ENCODE data around the gene FAM174A. TPM values are rescaled to one million over a fixed set of nuclear protein-coding genes. Genes with fewer than 3 reads are reported as not detected.

FAM174A gene
- total and polyA plus RNA-seq, 2 donors (not counting 3 experiments of a cell fraction or from before 2014, with no cell fraction given), result 11.8 to 15.2 TPM

DNA sequence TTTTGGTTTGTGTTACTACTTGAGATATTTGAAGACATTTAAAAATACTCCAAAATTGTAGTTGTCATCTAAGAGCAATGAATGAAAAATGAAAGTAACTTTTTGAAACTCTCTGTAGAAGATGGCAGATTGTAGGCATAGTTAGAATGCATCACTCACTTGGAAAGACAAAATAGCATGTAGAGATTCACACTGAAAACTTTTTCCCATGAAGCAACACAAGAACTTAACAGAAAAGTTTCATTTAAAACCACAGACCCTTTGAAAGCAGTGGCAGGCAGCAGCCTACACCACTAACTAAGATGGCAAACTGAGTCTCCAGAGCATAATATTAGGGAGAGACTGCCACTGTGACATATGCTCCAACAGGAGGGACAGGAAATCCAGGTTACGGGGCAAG is 18.9 kb upstream of the FAM174A start:
- H3K36me3 ChIP-seq (ENCODE audit: control insufficient read depth in 2 of 2, extremely low read depth in 1 of 2, insufficient read depth in 2 of 2, low read length in 2 of 2), result no peaks in the 10 kb centered on the region
- no peak overlapping the region for H3K4me3 ChIP-seq (replicated peaks in 1 of 3; ENCODE audit: insufficient read depth in 1 of 3, low read depth in 1 of 3, low read length in 3 of 3)
- no peaks in the 10 kb centered on the region for H3K9me3 ChIP-seq (replicated peaks; ENCODE audit: control insufficient read depth, insufficient read depth, low read length)
- no peaks in the 10 kb centered on the region for H3K79me2 ChIP-seq (ENCODE audit: control insufficient read depth, insufficient read depth, low read length)
- H3K9me1 ChIP-seq (replicated peaks; ENCODE audit: control insufficient read depth, extremely low read depth, insufficient read depth, low read length), result no peaks in the 10 kb centered on the region
- no peaks in the 10 kb centered on the region for H4K20me1 ChIP-seq (replicated peaks; ENCODE audit: control insufficient read depth, extremely low read depth, insufficient read depth, low read length)
- H3K4me2 ChIP-seq (ENCODE audit: insufficient read depth, low read length), result no peak overlapping the region
- H3K27me3 ChIP-seq (ENCODE audit: control insufficient read depth in 2 of 2, insufficient read depth in 2 of 2, low read length in 2 of 2), result no peaks in the 10 kb centered on the region
- ChIA-PET CTCF (interaction anchor here (1.3 kb wide), 1 partner anchor 10 kb away, joined by 3 read pairs; no protein-coding TSS in a partner anchor), POLR2A (no interaction called here)
- no peaks in the 10 kb centered on the region for H3K4me1 ChIP-seq (ENCODE audit: control insufficient read depth, extremely low read depth, insufficient read depth, low read length)
- no TSS peak for BruUV-seq (replicated peaks)
- DNase-seq (ENCODE audit: low read depth, low spot score), result no peak
- TF ChIP-seq, protein P1, sequence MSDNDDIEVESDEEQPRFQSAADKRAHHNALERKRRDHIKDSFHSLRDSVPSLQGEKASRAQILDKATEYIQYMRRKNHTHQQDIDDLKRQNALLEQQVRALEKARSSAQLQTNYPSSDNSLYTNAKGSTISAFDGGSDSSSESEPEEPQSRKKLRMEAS (IDR thresholded peaks at IDR 0.05; ENCODE audit: insufficient read depth, insufficient read length), result no peak
- TF ChIP-seq FOS (IDR thresholded peaks at IDR 0.05; ENCODE audit: borderline replicate concordance, insufficient read depth, low read length) (no peak), JUN (IDR thresholded peaks at IDR 0.05; ENCODE audit: borderline replicate concordance, insufficient read depth, insufficient read length, low read depth) (no peak), POLR2AphosphoS5 (IDR thresholded peaks at IDR 0.05; ENCODE audit: insufficient read depth, low read depth, low read length) (no peak), EZH2 (IDR thresholded peaks at IDR 0.05; ENCODE audit: borderline replicate concordance, low read depth, low read length, severe bottlenecking) (no peak), MYC (IDR thresholded peaks at IDR 0.05; ENCODE audit: low read depth, low read length) (no peak), POLR2A (IDR thresholded peaks at IDR 0.05; ENCODE audit: low read depth, low read length) (no peak), GATA2 (IDR thresholded peaks at IDR 0.05; ENCODE audit: insufficient read depth, insufficient read length, low read depth, low read length) (no peak)
- TF ChIP-seq, protein P2, sequence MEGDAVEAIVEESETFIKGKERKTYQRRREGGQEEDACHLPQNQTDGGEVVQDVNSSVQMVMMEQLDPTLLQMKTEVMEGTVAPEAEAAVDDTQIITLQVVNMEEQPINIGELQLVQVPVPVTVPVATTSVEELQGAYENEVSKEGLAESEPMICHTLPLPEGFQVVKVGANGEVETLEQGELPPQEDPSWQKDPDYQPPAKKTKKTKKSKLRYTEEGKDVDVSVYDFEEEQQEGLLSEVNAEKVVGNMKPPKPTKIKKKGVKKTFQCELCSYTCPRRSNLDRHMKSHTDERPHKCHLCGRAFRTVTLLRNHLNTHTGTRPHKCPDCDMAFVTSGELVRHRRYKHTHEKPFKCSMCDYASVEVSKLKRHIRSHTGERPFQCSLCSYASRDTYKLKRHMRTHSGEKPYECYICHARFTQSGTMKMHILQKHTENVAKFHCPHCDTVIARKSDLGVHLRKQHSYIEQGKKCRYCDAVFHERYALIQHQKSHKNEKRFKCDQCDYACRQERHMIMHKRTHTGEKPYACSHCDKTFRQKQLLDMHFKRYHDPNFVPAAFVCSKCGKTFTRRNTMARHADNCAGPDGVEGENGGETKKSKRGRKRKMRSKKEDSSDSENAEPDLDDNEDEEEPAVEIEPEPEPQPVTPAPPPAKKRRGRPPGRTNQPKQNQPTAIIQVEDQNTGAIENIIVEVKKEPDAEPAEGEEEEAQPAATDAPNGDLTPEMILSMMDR (IDR thresholded peaks at IDR 0.05; ENCODE audit: extremely low read depth in 1 of 2, insufficient read depth in 1 of 2, low read depth in 1 of 2, low read length in 2 of 2), result no peak
- dilution Hi-C loops (cut with MboI; ENCODE audit: extremely low pct_ligation_motif_present, low sequenced_read_pairs), result no loop called here
- no peak overlapping the region for H2AFZ ChIP-seq (ENCODE audit: low read depth, low read length)
- intact Hi-C loops (cut with micrococcal nuclease), result no loop called here
- FAIRE-seq, result no peak
- H3K27ac ChIP-seq (ENCODE audit: insufficient read depth, low read depth, low read length), result no peak overlapping the region
- no peak overlapping the region for H3K9ac ChIP-seq (replicated peaks; ENCODE audit: extremely low read depth, insufficient read depth, low read length)
